ENCODE data around the gene DUSP9. TPM values are rescaled to one million over a fixed set of nuclear protein-coding genes. Genes with fewer than 3 reads are reported as not detected.

The DUSP9 gene
- polyA plus RNA-seq, 1 experiment = not detected

- Histone ChIP-seq H3K27ac (ENCODE audit: low read depth, low read length) (no peak overlapping the region), H3K9me3 (ENCODE audit: control insufficient read depth, insufficient read depth, low read length) (no peaks in the 10 kb centered on the region), H3K27me3 (ENCODE audit: control insufficient read depth, insufficient read depth, low read length) (peaks cover 4% of the 10 kb centered on the region), H3K4me3 (ENCODE audit: low read depth, low read length) (no peak overlapping the region)
- TF ChIP-seq CTCF (IDR thresholded peaks at IDR 0.05; ENCODE audit: low read depth, low read length) = no peak
- DNase-seq (ENCODE audit: low read depth, low spot score) = no peak
- CTCF ChIA-PET = interaction anchor here (3.4 kb wide), 1 partner anchor 61 kb away, joined by 14 read pairs; no protein-coding TSS in a partner anchor
- POLR2A ChIA-PET = no interaction called here
Observed at GRCh38 chrX:153606503-153606902, 40.5 kb upstream of the DUSP9 start.

GRCh38 chrX:153608376-153608775, 38.6 kb upstream of the DUSP9 start:
- peaks cover 12% of the 10 kb centered on the region for H3K27me3 ChIP-seq (ENCODE audit: control insufficient read depth, insufficient read depth, low read length)
- no peak for TF ChIP-seq CTCF (IDR thresholded peaks at IDR 0.05; ENCODE audit: low read depth, low read length)
- no peak overlapping the region for H3K27ac ChIP-seq (ENCODE audit: low read depth, low read length)
- no peaks in the 10 kb centered on the region for H3K9me3 ChIP-seq (ENCODE audit: control insufficient read depth, insufficient read depth, low read length)
- H3K4me3 ChIP-seq (ENCODE audit: low read depth, low read length) = no peak overlapping the region
- CTCF ChIA-PET = interaction anchor here (1.5 kb wide), 1 partner anchor 9 kb away, joined by 4 read pairs; no protein-coding TSS in a partner anchor
- DNase-seq (ENCODE audit: low read depth, low spot score) = no peak
- POLR2A ChIA-PET = no interaction called here

- CTCF ChIA-PET = interaction anchor here (0.9 to 3.1 kb wide), 11 partner anchors 9 to 100 kb away, joined by 3 to 55 read pairs (median 5); partner anchors contain the start of gene CCNQ
- no peaks in the 10 kb centered on the region for H3K9me3 ChIP-seq (ENCODE audit: control insufficient read depth, insufficient read depth, low read length)
- H3K27me3 ChIP-seq (ENCODE audit: control insufficient read depth, insufficient read depth, low read length) = peaks cover 12% of the 10 kb centered on the region
- no peak for DNase-seq (ENCODE audit: low read depth, low spot score)
- no peak overlapping the region for H3K4me3 ChIP-seq (ENCODE audit: low read depth, low read length)
- POLR2A ChIA-PET = no interaction called here
- no peak for TF ChIP-seq CTCF (IDR thresholded peaks at IDR 0.05; ENCODE audit: low read depth, low read length)
- no peak overlapping the region for H3K27ac ChIP-seq (ENCODE audit: low read depth, low read length)
Observed at GRCh38 chrX:153608806-153609205, 38.2 kb upstream of the DUSP9 start.

- peak; percentile 18 for DNase-seq (ENCODE audit: low read depth, low spot score)
- TF ChIP-seq CTCF (IDR thresholded peaks at IDR 0.05; ENCODE audit: low read depth, low read length) = peak; percentile 63
- Histone ChIP-seq H3K27me3 (ENCODE audit: control insufficient read depth, insufficient read depth, low read length) (peaks cover 16% of the 10 kb centered on the region), H3K4me3 (ENCODE audit: low read depth, low read length) (peak overlapping the region; percentile 45), H3K27ac (ENCODE audit: low read depth, low read length) (no peak overlapping the region), H3K9me3 (ENCODE audit: control insufficient read depth, insufficient read depth, low read length) (no peaks in the 10 kb centered on the region)
- CTCF ChIA-PET = interaction anchor here (0.6 to 3.1 kb wide), 20 partner anchors 9 to 1811 kb away, joined by 3 to 55 read pairs (median 4); partner anchors contain the start of gene CCNQ
- POLR2A ChIA-PET = no interaction called here
Observed at GRCh38 chrX:153609917-153610835, 36.8 kb upstream of the DUSP9 start.

GRCh38 chrX:153610836-153611213, 36.2 kb upstream of the DUSP9 start:
- ChIA-PET POLR2A (no interaction called here), CTCF (interaction anchor here (0.8 to 3.1 kb wide), 3 partner anchors 12 to 57 kb away, joined by 3 to 55 read pairs (median 6); no protein-coding TSS in a partner anchor)
- no peak for DNase-seq (ENCODE audit: low read depth, low spot score)
- Histone ChIP-seq H3K27me3 (ENCODE audit: control insufficient read depth, insufficient read depth, low read length) (peaks cover 16% of the 10 kb centered on the region), H3K27ac (ENCODE audit: low read depth, low read length) (no peak overlapping the region), H3K4me3 (ENCODE audit: low read depth, low read length) (no peak overlapping the region), H3K9me3 (ENCODE audit: control insufficient read depth, insufficient read depth, low read length) (no peaks in the 10 kb centered on the region)
- no peak for TF ChIP-seq CTCF (IDR thresholded peaks at IDR 0.05; ENCODE audit: low read depth, low read length)
